ENCODE data around the gene CHPF2. TPM values are rescaled to one million over a fixed set of nuclear protein-coding genes. Genes with fewer than 3 reads are reported as not detected.

The CHPF2 gene
- total RNA-seq, 4 donors from 2014 or later: 18.0 to 38.1 (median 25.7) TPM

GRCh38 chr7:151188252-151188542 is 44.1 kb upstream of the CHPF2 start:
- 41 to 65% methylated on average over 2 of the region's 5 CpGs for WGBS, 2 donors (ENCODE audit: low coverage in 1 of 2)
- Histone ChIP-seq H3K4me1 (no peaks in the 10 kb centered on the region), H3K36me3 (no peaks in the 10 kb centered on the region), H3K27ac (no peak overlapping the region), H3K27me3 (peaks cover 28% of the 10 kb centered on the region), H3K4me3 (no peak overlapping the region), H3K9me3 (no peaks in the 10 kb centered on the region)
- ATAC-seq: no peak
- TF ChIP-seq CTCF (IDR thresholded peaks at IDR 0.05) (no peak), POLR2A (IDR thresholded peaks at IDR 0.05) (no peak), POLR2AphosphoS5 (IDR thresholded peaks at IDR 0.05) (no peak), EP300 (IDR thresholded peaks at IDR 0.05) (no peak)

- H3K36me3 ChIP-seq: no peaks in the 10 kb centered on the region
- no peaks in the 10 kb centered on the region for H3K9me3 ChIP-seq
- WGBS, 2 donors (ENCODE audit: low coverage in 1 of 2): 35 to 45% methylated on average over 4 of the region's 4 CpGs
- no peak overlapping the region for H3K27ac ChIP-seq
- H3K27me3 ChIP-seq: peaks cover 28% of the 10 kb centered on the region
- ATAC-seq: no peak
- no peaks in the 10 kb centered on the region for H3K4me1 ChIP-seq
- TF ChIP-seq EP300 (IDR thresholded peaks at IDR 0.05): no peak
- no peak for TF ChIP-seq POLR2AphosphoS5 (IDR thresholded peaks at IDR 0.05)
- no peak for TF ChIP-seq CTCF (IDR thresholded peaks at IDR 0.05)
- TF ChIP-seq POLR2A (IDR thresholded peaks at IDR 0.05): no peak
- H3K4me3 ChIP-seq: no peak overlapping the region
These were observed 43.2 kb upstream of the CHPF2 start for GRCh38 chr7:151189038-151189437.

DNA sequence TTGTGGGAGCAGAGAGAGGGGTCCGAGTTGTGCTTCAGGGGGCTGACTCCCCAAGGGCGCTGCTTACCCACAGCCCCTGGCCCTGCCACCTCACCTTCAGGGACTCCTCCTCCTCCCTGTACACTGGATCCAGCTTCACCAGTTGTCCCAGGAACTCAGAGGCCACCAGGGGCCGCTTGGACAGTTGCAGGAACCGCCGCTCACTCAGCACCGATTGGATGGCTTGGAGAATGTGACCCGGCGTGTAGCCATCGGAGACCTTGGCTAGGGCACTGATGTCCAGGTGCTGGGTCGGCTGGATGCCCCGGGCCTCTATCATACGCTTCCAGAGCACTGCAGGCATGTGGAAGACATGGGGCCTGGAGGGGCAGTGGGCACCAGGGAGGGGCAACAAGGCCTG is 40.7 kb upstream of the CHPF2 start:
- no peaks in the 10 kb centered on the region for H3K9me3 ChIP-seq
- H3K36me3 ChIP-seq: no peaks in the 10 kb centered on the region
- ATAC-seq: no peak
- H3K27me3 ChIP-seq: peaks cover 38% of the 10 kb centered on the region
- no peak for TF ChIP-seq POLR2AphosphoS5 (IDR thresholded peaks at IDR 0.05)
- no peak for TF ChIP-seq POLR2A (IDR thresholded peaks at IDR 0.05)
- TF ChIP-seq CTCF (IDR thresholded peaks at IDR 0.05): no peak
- no peak for TF ChIP-seq EP300 (IDR thresholded peaks at IDR 0.05)
- 44 to 58% methylated on average over 2 to 3 of the region's 12 CpGs for WGBS, 2 donors (ENCODE audit: low coverage in 1 of 2)
- H3K27ac ChIP-seq: no peak overlapping the region
- no peak overlapping the region for H3K4me3 ChIP-seq
- H3K4me1 ChIP-seq: no peaks in the 10 kb centered on the region

DNA sequence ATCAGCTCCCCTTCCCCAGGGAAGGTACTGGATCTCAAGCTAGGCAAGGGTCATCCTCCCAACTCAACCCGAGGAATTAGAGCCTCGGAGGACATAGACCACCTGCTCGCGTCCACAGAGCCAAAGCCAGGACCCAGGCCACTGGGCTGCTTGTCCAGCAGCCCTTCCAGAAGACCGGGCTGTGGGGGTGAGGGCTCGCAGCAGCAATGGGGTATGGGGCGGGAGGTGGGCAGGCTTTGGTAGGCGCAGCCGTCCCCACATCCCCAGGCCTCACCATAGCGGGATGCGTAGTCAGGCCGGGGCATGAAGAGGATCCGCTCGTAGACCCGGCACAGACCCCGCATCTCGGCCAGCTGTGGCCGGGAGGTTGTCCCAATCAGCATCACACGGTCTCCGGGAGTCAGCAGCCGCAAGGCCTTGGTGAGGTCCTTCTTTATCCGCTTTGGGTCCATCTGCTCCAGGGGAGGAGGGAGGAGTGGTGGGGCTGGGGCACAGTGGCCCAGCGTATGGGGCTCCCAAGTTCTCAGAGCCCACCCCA is 40.2 kb upstream of the CHPF2 start:
- no peaks in the 10 kb centered on the region for H3K9me3 ChIP-seq
- no peaks in the 10 kb centered on the region for H3K36me3 ChIP-seq
- H3K27ac ChIP-seq: no peak overlapping the region
- ATAC-seq: no peak
- TF ChIP-seq EP300 (IDR thresholded peaks at IDR 0.05) (no peak), CTCF (IDR thresholded peaks at IDR 0.05) (no peak), POLR2A (IDR thresholded peaks at IDR 0.05) (no peak), POLR2AphosphoS5 (IDR thresholded peaks at IDR 0.05) (no peak)
- H3K4me3 ChIP-seq: no peak overlapping the region
- no CpG with 5 or more reads among the region's 23 CpGs for WGBS, 2 donors (ENCODE audit: low coverage in 1 of 2)
- peaks cover 34% of the 10 kb centered on the region for H3K27me3 ChIP-seq
- no peaks in the 10 kb centered on the region for H3K4me1 ChIP-seq

DNA sequence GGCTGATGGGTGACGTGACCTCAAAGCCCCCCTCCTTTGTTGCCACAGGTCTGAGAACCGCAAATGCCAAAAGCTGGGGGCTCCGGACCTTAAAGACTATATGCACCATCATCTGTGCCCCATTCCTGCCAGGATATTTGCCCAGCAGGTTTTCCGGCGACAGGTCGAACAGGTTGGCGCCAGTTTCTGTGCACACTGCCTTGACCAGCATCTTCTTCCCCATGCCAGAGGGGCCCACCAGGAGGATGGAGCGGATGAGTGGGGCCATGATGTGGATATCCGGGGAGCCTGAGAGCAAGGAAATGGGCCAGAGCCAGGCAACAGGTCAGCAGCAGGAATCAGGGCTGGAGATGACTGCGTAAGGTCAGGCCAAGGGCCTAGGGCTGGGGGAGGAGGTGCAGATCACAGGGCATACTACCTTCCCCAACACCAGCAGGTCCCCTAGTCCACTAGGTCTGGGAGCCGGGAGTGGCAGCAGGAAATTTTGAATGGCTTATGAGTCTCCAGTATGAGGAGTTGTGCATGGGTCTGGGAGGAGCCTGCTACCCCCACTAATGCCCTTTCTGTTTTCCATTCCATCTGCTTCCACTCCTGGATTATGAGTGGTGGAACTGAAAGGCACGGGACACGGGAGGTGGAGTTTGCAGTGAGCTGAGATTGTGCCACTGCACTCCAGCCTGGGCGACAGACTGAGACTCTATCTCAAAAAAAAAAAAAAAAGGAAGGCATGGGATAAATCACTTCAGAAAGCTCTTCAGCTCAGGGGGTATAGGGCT is 38.9 kb upstream of the CHPF2 start:
- H3K36me3 ChIP-seq: no peaks in the 10 kb centered on the region
- WGBS, 2 donors (ENCODE audit: low coverage in 1 of 2): 80 to 100% methylated on average over 1 to 3 of the region's 14 CpGs
- H3K4me3 ChIP-seq: no peak overlapping the region
- no peak for ATAC-seq
- peaks cover 34% of the 10 kb centered on the region for H3K27me3 ChIP-seq
- H3K4me1 ChIP-seq: no peaks in the 10 kb centered on the region
- no peaks in the 10 kb centered on the region for H3K9me3 ChIP-seq
- H3K27ac ChIP-seq: no peak overlapping the region
- TF ChIP-seq POLR2A (IDR thresholded peaks at IDR 0.05) (no peak), CTCF (IDR thresholded peaks at IDR 0.05) (no peak), EP300 (IDR thresholded peaks at IDR 0.05) (no peak), POLR2AphosphoS5 (IDR thresholded peaks at IDR 0.05) (no peak)
